ENCODE results near the gene CEBPA.
"Not testable (repeated sequence)": the region's sequence is repeated elsewhere in the genome, so short reads cannot be mapped to it uniquely, and the experiment has no call there.

Gene CEBPA

GRCh38 chr19:33325920-33326319 lies 23.6 kb upstream of the CEBPA start:
- peak in 35 of 56 donors; percentile 8 to 74 (median 37) for DNase-seq

GRCh38 chr19:33324628-33325027 lies 22.3 kb upstream of the CEBPA start:
- no peak for DNase-seq

- DNase-seq: no peak
Observed at GRCh38 chr19:33323093-33323820, 20.9 kb upstream of the CEBPA start.

- DNase-seq: no peak
Observed at GRCh38 chr19:33320636-33321035, 18.3 kb upstream of the CEBPA start.

GRCh38 chr19:33317991-33318390 lies 15.7 kb upstream of the CEBPA start:
- DNase-seq: not testable (repeated sequence)

GRCh38 chr19:33317517-33317916 lies 15.2 kb upstream of the CEBPA start:
- DNase-seq: no peak

GRCh38 chr19:33316541-33317264 lies 14.4 kb upstream of the CEBPA start:
- no peak for DNase-seq

- DNase-seq: not testable (repeated sequence)
Observed at GRCh38 chr19:33312808-33313207, 10.5 kb upstream of the CEBPA start.

GRCh38 chr19:33312065-33312464 lies 9.7 kb upstream of the CEBPA start:
- no peak for DNase-seq

GRCh38 chr19:33311326-33311682 lies 9.0 kb upstream of the CEBPA start:
- DNase-seq: no peak

GRCh38 chr19:33310606-33311325 lies 8.4 kb upstream of the CEBPA start:
- no peak for DNase-seq

- no peak for DNase-seq
Observed at GRCh38 chr19:33309826-33310225, 7.5 kb upstream of the CEBPA start.

GRCh38 chr19:33306853-33307792 lies 4.8 kb upstream of the CEBPA start:
- DNase-seq: no peak

- no peak for DNase-seq
Observed at GRCh38 chr19:33306191-33306590, 3.9 kb upstream of the CEBPA start.

GRCh38 chr19:33304760-33305647 lies 2.7 kb upstream of the CEBPA start:
- no peak for DNase-seq

GRCh38 chr19:33304371-33304759 lies 2.0 kb upstream of the CEBPA start:
- DNase-seq: no peak

- no peak for DNase-seq
Observed at GRCh38 chr19:33303791-33304345, 1.5 kb upstream of the CEBPA start.

GRCh38 chr19:33302974-33303790 lies 848 bp upstream of the CEBPA start:
- DNase-seq: peak in 3 of 56 donors; percentile 51 to 59 (median 57)

- DNase-seq: no peak
Observed at GRCh38 chr19:33301900-33302174, 497 bp downstream of the CEBPA start.

All from nucleus accumbens (tissue), 56 donors.